ENCODE results near the gene TGFB3.
A peak's percentile ranks its signal among the peaks of the same experiment; 100 is the strongest.
"Not testable (repeated sequence)": the region's sequence is repeated elsewhere in the genome, so short reads cannot be mapped to it uniquely, and the experiment has no call there.

The TGFB3 gene

GRCh38 chr14:75981426-75982265, at the start of gene TGFB3:
Gene TGFB3 (minus strand): TSS chr14:75981995. CDS start chr14:75980893, 1,102 bp downstream.
- DNase-seq, result peak; percentile 73

- no peak for DNase-seq
These were observed 42.6 kb upstream of the TGFB3 start for GRCh38 chr14:76024211-76024907.

GRCh38 chr14:76023757-76024156, 42.0 kb upstream of the TGFB3 start:
- no peak for DNase-seq

- peak; percentile 18 for DNase-seq
These were observed 41.2 kb upstream of the TGFB3 start for GRCh38 chr14:76022991-76023390.

- DNase-seq, result no peak
These were observed 37.9 kb upstream of the TGFB3 start for GRCh38 chr14:76019676-76020075.

GRCh38 chr14:76015668-76016067, 33.9 kb upstream of the TGFB3 start:
- no peak for DNase-seq

GRCh38 chr14:76015191-76015590, 33.4 kb upstream of the TGFB3 start:
- no peak for DNase-seq

GRCh38 chr14:76012354-76012753, 30.6 kb upstream of the TGFB3 start:
- DNase-seq, result no peak

- no peak for DNase-seq
These were observed 30.1 kb upstream of the TGFB3 start for GRCh38 chr14:76011930-76012329.

GRCh38 chr14:76009627-76010026, 27.8 kb upstream of the TGFB3 start:
- not testable (repeated sequence) for DNase-seq

- DNase-seq, result no peak
These were observed 26.1 kb upstream of the TGFB3 start for GRCh38 chr14:76007852-76008251.

- no peak for DNase-seq
These were observed 25.6 kb upstream of the TGFB3 start for GRCh38 chr14:76007379-76007778.

GRCh38 chr14:76006253-76006652, 24.5 kb upstream of the TGFB3 start:
- DNase-seq, result no peak

- DNase-seq, result no peak
These were observed 20.6 kb upstream of the TGFB3 start for GRCh38 chr14:76002383-76002782.

- peak; percentile 53 for DNase-seq
These were observed 17.9 kb upstream of the TGFB3 start for GRCh38 chr14:75999511-76000190.

- no peak for DNase-seq
These were observed 14.7 kb upstream of the TGFB3 start for GRCh38 chr14:75996488-75996887.

- DNase-seq, result peak; percentile 47
These were observed 13.7 kb upstream of the TGFB3 start for GRCh38 chr14:75995372-75996041.

GRCh38 chr14:75993567-75994041, 11.8 kb upstream of the TGFB3 start:
- DNase-seq, result no peak

GRCh38 chr14:75991753-75992152, 10.0 kb upstream of the TGFB3 start:
- DNase-seq, result no peak

- no peak for DNase-seq
These were observed 8.5 kb upstream of the TGFB3 start for GRCh38 chr14:75990297-75990696.

GRCh38 chr14:75989134-75989533, 7.3 kb upstream of the TGFB3 start:
- DNase-seq, result no peak

- DNase-seq, result no peak
These were observed 5.6 kb upstream of the TGFB3 start for GRCh38 chr14:75987201-75987970.

Data from islet precursor cell (in vitro differentiated cells).